HCT116 (cell line): ENCODE data around the gene RFX2. TPM values are rescaled to one million over a fixed set of nuclear protein-coding genes. Genes with fewer than 3 reads are reported as not detected.
"Not testable (repeated sequence)": the region's sequence is repeated elsewhere in the genome, so short reads cannot be mapped to it uniquely, and the experiment has no call there.

Source experiments
- ATAC-seq: fragments of 200-7000 bp; cut with Tn5 transposase; 2 replicates; pipeline ENCODE4 v1.9.1; 2020; ENCODE audit warnings: mild to moderate bottlenecking, moderate library complexity
- BruUV-seq: library from RNA; stranded (reverse); fragments of 400-500 nt; replicated peaks from 2 replicates; lab custom pipeline; 2021; lab: Mats Ljungman, UMichigan
- CTCF ChIA-PET: fragments of 300-600 bp; sonication (Branson Sonifier 250); formaldehyde crosslinking; loops from one replicate; lab custom pipeline; 2021; ENCODE audit warnings: antibody characterized with exemption; lab: Charles Lee
- POLR2A ChIA-PET: fragments of 300-600, 350-600 bp; sonication (Branson Sonifier 250); formaldehyde crosslinking; loops from one replicate; lab custom pipeline; 2021; ENCODE audit warnings: antibody characterized with exemption; lab: Charles Lee
- RAD21 ChIA-PET, 2 experiments: fragments of 300-600 bp; sonication (Branson Sonifier 250); formaldehyde crosslinking; loops; one replicate each; lab custom pipeline; 2023; ENCODE audit warnings: low total read pairs in 2 of 2; ENCODE audit not compliant: uncharacterized antibody in 2 of 2, unreplicated experiment in 2 of 2, low non-redundant PET in 1 of 2; lab: Charles Lee
- DNase-seq: peaks from one replicate; pipeline ENCODE4 v3.0.0-alpha.2; 2010; ENCODE audit warnings: low read depth, low spot score
- H2AFZ ChIP-seq: fragments of 200-600 bp; shearing (Covaris generic), sonication (generic); 2 replicates; pipeline ENCODE4 v1.6.1; 2017; ENCODE audit warnings: low read depth, mixed run types, mixed read lengths, antibody characterized with exemption, low read length; ENCODE audit not compliant: poor library complexity, severe bottlenecking
- H3K27ac ChIP-seq: 2 replicates; pipeline ENCODE4 v1.5.1; 2012; ENCODE audit warnings: low read depth, low read length
- H3K27me3 ChIP-seq: fragments of 200-600 bp; sonication (generic); 2 replicates; pipeline ENCODE4 v1.6.1; 2016; ENCODE audit warnings: mixed run types, low read length, mixed read lengths; ENCODE audit not compliant: insufficient read depth
- H3K36me3 ChIP-seq, 2 experiments: fragments of 200-500 bp in 1 of 2; fragments of 200-600 bp in 1 of 2; sonication (Bioruptor generic) in 1 of 2; sonication (generic) in 1 of 2; 2 replicates each; pipeline versions ENCODE4 v1.5.1 to v1.6.1; 2014 to 2016; ENCODE audit warnings: low read length in 2 of 2, inconsistent platforms in 1 of 2, mixed read lengths in 1 of 2, mixed run types in 1 of 2; ENCODE audit not compliant: insufficient read depth in 2 of 2, control insufficient read depth in 1 of 2
- H3K4me1 ChIP-seq, 2 experiments: fragments of 200-600 bp in 1 of 2; sonication (generic) in 1 of 2; 2 replicates each; pipeline versions ENCODE4 v1.5.1 to v1.6.1; 2012 to 2017; ENCODE audit warnings: low read length in 2 of 2, inconsistent platforms in 1 of 2, mild to moderate bottlenecking in 1 of 2, mixed read lengths in 1 of 2, mixed run types in 1 of 2, moderate library complexity in 1 of 2; ENCODE audit not compliant: insufficient read depth in 2 of 2, control insufficient read depth in 1 of 2
- H3K4me2 ChIP-seq: fragments of 200-600 bp; sonication (generic); 2 replicates; pipeline ENCODE4 v1.6.1; 2017; ENCODE audit warnings: mixed run types, low read length, mixed read lengths
- H3K4me3 ChIP-seq, 2 experiments: fragments of 200-600 bp in 1 of 2; sonication (generic) in 1 of 2; replicated peaks in 1 of 2; 2 replicates each; pipeline ENCODE4 v1.5.1; 2011 to 2016; ENCODE audit warnings: low read length in 2 of 2, control low read depth in 1 of 2, low read depth in 1 of 2, mild to moderate bottlenecking in 1 of 2, mixed read lengths in 1 of 2, mixed run types in 1 of 2
- H3K79me2 ChIP-seq: fragments of 200-600 bp; sonication (generic); 2 replicates; pipeline ENCODE4 v1.6.1; 2017; ENCODE audit warnings: mild to moderate bottlenecking, mixed run types, low read length, moderate library complexity, mixed read lengths; ENCODE audit not compliant: insufficient read depth
- H3K9ac ChIP-seq: fragments of 200-600 bp; sonication (generic); 2 replicates; pipeline ENCODE4 v1.6.1; 2016; ENCODE audit warnings: low read length, mixed read lengths
- H3K9me2 ChIP-seq: fragments of 200-600 bp; sonication (generic), shearing (Covaris generic); 2 replicates; pipeline ENCODE4 v1.6.1; 2017; ENCODE audit warnings: mixed run types, mild to moderate bottlenecking, moderate library complexity; ENCODE audit not compliant: insufficient read depth
- H3K9me3 ChIP-seq, 2 experiments: fragments of 200-500 bp in 1 of 2; fragments of 200-600 bp in 1 of 2; sonication (Bioruptor generic) in 1 of 2; sonication (generic) in 1 of 2; 2 replicates each; pipeline ENCODE4 v1.6.1; 2014 to 2017; ENCODE audit warnings: low read length in 2 of 2, mixed read lengths in 2 of 2, inconsistent platforms in 1 of 2, low read depth in 1 of 2, mild to moderate bottlenecking in 1 of 2, mixed run types in 1 of 2, moderate library complexity in 1 of 2; ENCODE audit not compliant: control insufficient read depth in 1 of 2, insufficient read depth in 1 of 2
- H4K20me1 ChIP-seq: fragments of 200-600 bp; sonication (generic), shearing (Covaris generic); 2 replicates; pipeline ENCODE4 v1.6.1; 2017; ENCODE audit warnings: mixed run types, mild to moderate bottlenecking, moderate library complexity; ENCODE audit not compliant: insufficient read depth
- EGR1 ChIP-seq: IDR thresholded peaks from 2 replicates; pipeline ENCODE4 v1.6.1; 2012; ENCODE audit warnings: low read depth
- EZH2 ChIP-seq: fragments of 200-600 bp; sonication (generic); IDR thresholded peaks from 2 replicates; pipeline ENCODE4 v1.6.1; 2017; ENCODE audit warnings: antibody characterized with exemption, mixed run types
- POLR2A ChIP-seq: IDR thresholded peaks from 2 replicates; pipeline ENCODE4 v1.7.0; 2011; ENCODE audit warnings: borderline replicate concordance; ENCODE audit not compliant: insufficient read depth, insufficient read length; ENCODE audit errors: extremely low read depth
- POLR2AphosphoS5 ChIP-seq: IDR thresholded peaks from 2 replicates; pipeline ENCODE4 v1.6.1; 2011; ENCODE audit warnings: mild to moderate bottlenecking, low read depth, low read length, moderate library complexity
- RAD21 ChIP-seq: IDR thresholded peaks from 2 replicates; pipeline ENCODE4 v1.6.1; 2012; ENCODE audit warnings: low read depth, mild to moderate bottlenecking
- SIN3A ChIP-seq: IDR thresholded peaks from 2 replicates; pipeline ENCODE4 v1.6.1; 2012; ENCODE audit warnings: low read depth
- ZFX ChIP-seq: fragments of 450-650 bp; IDR thresholded peaks from 2 replicates; pipeline ENCODE4 v1.6.1; 2017
- ZNF274 ChIP-seq: fragments of 200-500 bp; sonication (Bioruptor generic); IDR thresholded peaks from 2 replicates; pipeline ENCODE4 v1.6.1; 2014; ENCODE audit warnings: mild to moderate bottlenecking, low read depth, low read length, inconsistent platforms
- intact Hi-C: fragments of 100-400 bp; cut with micrococcal nuclease; formaldehyde crosslinking; loops from 2 replicates; pipeline ENCODE4 v1.10.0; 2022
- total RNA-seq: library from RNA; stranded (reverse); gene quantifications from one replicate; pipeline ENCODE4 v1.2.1, GENCODE V29; 2021; ENCODE audit not compliant: unreplicated experiment
- TF ChIP-seq, protein P1 (sequence below), 3 experiments: fragments of 200-600 bp in 1 of 3; sonication (generic) in 1 of 3; IDR thresholded peaks in 2 of 3; conservative IDR thresholded peaks in 1 of 3; 2 replicates each; pipeline ENCODE4 v1.5.1; 2012 to 2017; ENCODE audit warnings: low read depth in 2 of 3, low read length in 2 of 3, antibody characterized with exemption in 1 of 3, borderline replicate concordance in 1 of 3, control low read depth in 1 of 3, mild to moderate bottlenecking in 1 of 3, mixed read lengths in 1 of 3, mixed run types in 1 of 3, moderate library complexity in 1 of 3; ENCODE audit not compliant: insufficient read depth in 1 of 3
- TF ChIP-seq, protein P2 (sequence below): IDR thresholded peaks from 2 replicates; pipeline ENCODE4 v1.6.1; 2011; ENCODE audit warnings: mild to moderate bottlenecking, low read length, moderate library complexity; ENCODE audit not compliant: insufficient replicate concordance; ENCODE audit errors: extremely low read depth
- TF ChIP-seq, protein P3 (sequence below): IDR thresholded peaks from 2 replicates; pipeline ENCODE4 v1.6.1; 2012

RFX2 gene
- total RNA-seq, 1 experiment from 2014 or later, result 13.7 TPM

DNA sequence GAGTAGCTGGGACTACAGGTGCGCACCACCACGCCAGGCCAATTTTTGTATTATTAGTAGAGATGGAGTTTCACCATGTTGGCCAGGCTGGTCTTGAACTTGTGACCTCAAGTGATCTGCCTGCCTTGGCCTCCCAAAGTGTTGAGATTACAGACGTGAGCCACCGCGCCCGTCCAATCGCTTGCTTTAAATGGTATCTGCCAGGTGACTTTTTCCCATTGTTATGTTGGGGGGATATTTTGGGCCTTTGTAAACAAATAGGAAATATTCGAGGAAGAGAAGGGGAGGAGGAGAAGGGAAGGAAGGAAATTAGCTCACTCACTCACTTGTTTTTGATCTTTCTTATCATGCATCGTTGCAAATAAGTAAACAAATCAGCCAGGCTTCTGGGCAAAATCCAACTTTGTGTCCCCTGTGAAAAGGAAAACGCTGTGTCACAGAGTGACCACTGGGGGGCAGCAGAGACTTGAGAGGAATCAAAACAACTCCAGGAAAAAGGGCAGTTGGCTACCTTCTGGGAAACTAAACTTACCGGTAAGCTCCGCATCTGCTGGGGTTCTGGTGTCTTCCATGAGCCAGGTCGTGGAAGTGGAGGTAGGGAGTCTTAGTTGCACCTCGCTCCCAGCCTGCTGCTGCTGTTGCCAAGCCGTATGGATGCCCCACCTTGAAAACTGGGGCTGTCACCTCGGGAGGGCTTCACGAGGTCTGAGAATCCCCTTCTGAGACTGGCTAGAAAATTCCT lies 123.1 kb downstream of the RFX2 start:
- RAD21 ChIA-PET, result interaction anchor here in 1 of 2 experiments (0.5 to 1.2 kb wide), 4 partner anchors 35 to 214 kb away, joined by 3 to 6 read pairs (median 3); no protein-coding TSS in a partner anchor
- Histone ChIP-seq H3K9ac (no peak overlapping the region), H3K79me2 (no peaks in the 10 kb centered on the region), H3K4me1 (peaks cover 0 to 19% of the 10 kb centered on the region in 2 experiments; a peak in 2 of 4 replicates), H3K4me3 (no peak overlapping the region), H3K27ac (no peak overlapping the region), H2AFZ (no peak overlapping the region), H4K20me1 (no peaks in the 10 kb centered on the region), H3K36me3 (no peaks in the 10 kb centered on the region), H3K4me2 (peak overlapping the region; percentile 38), H3K9me3 (no peaks in the 10 kb centered on the region), H3K9me2 (no peaks in the 10 kb centered on the region), H3K27me3 (no peaks in the 10 kb centered on the region)
- CTCF ChIA-PET, result interaction anchor here (0.6 to 2.2 kb wide), 9 partner anchors 8 to 945 kb away, joined by 3 to 15 read pairs (median 9); partner anchors contain the start of genes NRTN and RANBP3
- no TSS peak for BruUV-seq
- POLR2A ChIA-PET, result no interaction called here
- no peak for TF ChIP-seq EZH2
- peak; percentile 85 for TF ChIP-seq RAD21
- TF ChIP-seq, protein P1, sequence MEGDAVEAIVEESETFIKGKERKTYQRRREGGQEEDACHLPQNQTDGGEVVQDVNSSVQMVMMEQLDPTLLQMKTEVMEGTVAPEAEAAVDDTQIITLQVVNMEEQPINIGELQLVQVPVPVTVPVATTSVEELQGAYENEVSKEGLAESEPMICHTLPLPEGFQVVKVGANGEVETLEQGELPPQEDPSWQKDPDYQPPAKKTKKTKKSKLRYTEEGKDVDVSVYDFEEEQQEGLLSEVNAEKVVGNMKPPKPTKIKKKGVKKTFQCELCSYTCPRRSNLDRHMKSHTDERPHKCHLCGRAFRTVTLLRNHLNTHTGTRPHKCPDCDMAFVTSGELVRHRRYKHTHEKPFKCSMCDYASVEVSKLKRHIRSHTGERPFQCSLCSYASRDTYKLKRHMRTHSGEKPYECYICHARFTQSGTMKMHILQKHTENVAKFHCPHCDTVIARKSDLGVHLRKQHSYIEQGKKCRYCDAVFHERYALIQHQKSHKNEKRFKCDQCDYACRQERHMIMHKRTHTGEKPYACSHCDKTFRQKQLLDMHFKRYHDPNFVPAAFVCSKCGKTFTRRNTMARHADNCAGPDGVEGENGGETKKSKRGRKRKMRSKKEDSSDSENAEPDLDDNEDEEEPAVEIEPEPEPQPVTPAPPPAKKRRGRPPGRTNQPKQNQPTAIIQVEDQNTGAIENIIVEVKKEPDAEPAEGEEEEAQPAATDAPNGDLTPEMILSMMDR (IDR thresholded peaks at IDR 0.05 in 2 of 3, conservative IDR thresholded peaks at IDR 0.05 in 1 of 3; ENCODE audit: borderline replicate concordance in 1 of 3, insufficient read depth in 1 of 3, low read depth in 2 of 3, low read length in 2 of 3), result peak; percentile 88 to 94 (median 93); a peak in 5 of 6 replicates
- TF ChIP-seq, protein P2, sequence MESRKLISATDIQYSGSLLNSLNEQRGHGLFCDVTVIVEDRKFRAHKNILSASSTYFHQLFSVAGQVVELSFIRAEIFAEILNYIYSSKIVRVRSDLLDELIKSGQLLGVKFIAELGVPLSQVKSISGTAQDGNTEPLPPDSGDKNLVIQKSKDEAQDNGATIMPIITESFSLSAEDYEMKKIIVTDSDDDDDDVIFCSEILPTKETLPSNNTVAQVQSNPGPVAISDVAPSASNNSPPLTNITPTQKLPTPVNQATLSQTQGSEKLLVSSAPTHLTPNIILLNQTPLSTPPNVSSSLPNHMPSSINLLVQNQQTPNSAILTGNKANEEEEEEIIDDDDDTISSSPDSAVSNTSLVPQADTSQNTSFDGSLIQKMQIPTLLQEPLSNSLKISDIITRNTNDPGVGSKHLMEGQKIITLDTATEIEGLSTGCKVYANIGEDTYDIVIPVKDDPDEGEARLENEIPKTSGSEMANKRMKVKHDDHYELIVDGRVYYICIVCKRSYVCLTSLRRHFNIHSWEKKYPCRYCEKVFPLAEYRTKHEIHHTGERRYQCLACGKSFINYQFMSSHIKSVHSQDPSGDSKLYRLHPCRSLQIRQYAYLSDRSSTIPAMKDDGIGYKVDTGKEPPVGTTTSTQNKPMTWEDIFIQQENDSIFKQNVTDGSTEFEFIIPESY, result no peak
- TF ChIP-seq, protein P3, sequence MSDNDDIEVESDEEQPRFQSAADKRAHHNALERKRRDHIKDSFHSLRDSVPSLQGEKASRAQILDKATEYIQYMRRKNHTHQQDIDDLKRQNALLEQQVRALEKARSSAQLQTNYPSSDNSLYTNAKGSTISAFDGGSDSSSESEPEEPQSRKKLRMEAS, result no peak
- no peak for TF ChIP-seq ZNF274
- TF ChIP-seq ZFX, result no peak
- no peak for TF ChIP-seq POLR2A
- no peak for TF ChIP-seq POLR2AphosphoS5
- no peak for TF ChIP-seq SIN3A
- TF ChIP-seq EGR1, result no peak
- intact Hi-C loops, result loop anchor here (1.0 kb wide), 3 partner anchors 35 to 138 kb away; no protein-coding TSS in a partner anchor
- peak; percentile 60 for DNase-seq
- peak; percentile 61 for ATAC-seq

DNA sequence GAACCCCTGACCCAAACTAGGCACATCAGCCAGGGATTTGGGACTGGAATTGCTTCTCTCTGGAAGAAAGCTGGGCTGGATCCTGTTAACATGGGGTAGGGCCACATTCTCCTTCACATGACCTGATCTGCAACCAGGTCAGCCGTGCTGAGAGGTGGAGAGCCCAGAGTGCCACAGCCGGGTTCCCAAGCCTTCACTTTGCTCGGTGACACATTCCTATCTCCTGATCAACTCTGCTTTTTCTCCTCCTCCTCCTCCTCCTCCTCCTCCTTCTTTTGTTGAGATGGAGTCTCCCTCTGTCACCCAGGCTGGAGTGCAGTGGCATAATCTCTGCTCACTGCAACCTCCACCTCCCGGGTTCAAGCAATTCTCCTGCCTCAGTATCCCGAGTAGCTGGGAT lies 124.5 kb downstream of the RFX2 start:
- intact Hi-C loops, H3K9ac ChIP-seq, H3K36me3 ChIP-seq, H3K9me2 ChIP-seq, BruUV-seq, H3K4me3 ChIP-seq, RAD21 ChIA-PET, H3K27ac ChIP-seq, H2AFZ ChIP-seq, H3K27me3 ChIP-seq, POLR2A ChIA-PET, H3K9me3 ChIP-seq, H3K4me2 ChIP-seq, ATAC-seq, DNase-seq, H4K20me1 ChIP-seq, H3K79me2 ChIP-seq: not testable (repeated sequence)
- peaks cover 0 to 19% of the 10 kb centered on the region in 2 experiments; a peak in 2 of 4 replicates for H3K4me1 ChIP-seq
- CTCF ChIA-PET, result interaction anchor here (2.1 kb wide), 1 partner anchor 18 kb away, joined by 9 read pairs; no protein-coding TSS in a partner anchor
